Tibial artery (tissue), 4 donors: ENCODE measurements around the gene GYG2.
A peak's percentile ranks its signal among the peaks of the same experiment; 100 is the strongest.
"Not testable (repeated sequence)": the region's sequence is repeated elsewhere in the genome, so short reads cannot be mapped to it uniquely, and the experiment has no call there.

ENCODE experiments used
- DNase-seq, 2 donors: peaks; one replicate each; pipeline ENCODE4 v3.0.0-alpha.2; 2019
- H3K27ac ChIP-seq, 2 donors: fragments of 200-600 bp; sonication (generic) in 1 of 2; 1 replicate in 1 of 2; 2 replicates in 1 of 2; pipeline ENCODE4 v1.5.1; 2018 to 2019; ENCODE audit warnings: mild to moderate bottlenecking in 1 of 2
- H3K27me3 ChIP-seq, 2 donors: fragments of 200-600 bp; sonication (generic) in 1 of 2; one replicate each; pipeline versions ENCODE4 v1.5.1 to v1.6.0; 2016 to 2019
- H3K36me3 ChIP-seq, 3 donors: fragments of 200-600 bp; sonication (generic) in 2 of 3; one replicate each; pipeline ENCODE4 v1.5.1; 2016 to 2019; ENCODE audit warnings: mild to moderate bottlenecking in 2 of 3
- H3K4me1 ChIP-seq, 4 donors: fragments of 200-600 bp; sonication (generic) in 2 of 4; 1 replicate in 3 of 4; 2 replicates in 1 of 4; pipeline ENCODE4 v1.5.1; 2016 to 2019
- H3K4me3 ChIP-seq, 2 donors: fragments of 200-600 bp; sonication (generic) in 1 of 2; 1 replicate in 1 of 2; 2 replicates in 1 of 2; pipeline ENCODE4 v1.5.1; 2018 to 2019; ENCODE audit warnings: mild to moderate bottlenecking in 2 of 2
- H3K9me3 ChIP-seq, 3 donors: fragments of 200-600 bp; sonication (generic) in 1 of 3; one replicate each; pipeline ENCODE4 v1.5.1; 2016 to 2019
- CTCF ChIP-seq, 2 experiments: fragments of 200-600 bp in 1 of 2; fragments of 450-650 bp in 1 of 2; IDR thresholded peaks; one replicate each; pipeline ENCODE4 v1.5.1; 2017 to 2019; ENCODE audit warnings: antibody characterized with exemption in 2 of 2, mild to moderate bottlenecking in 1 of 2, moderate library complexity in 1 of 2
- intact Hi-C: fragments of 100-400 bp; cut with DNase I; formaldehyde crosslinking; loops from one replicate; pipeline ENCODE4 v1.15.0; 2023; ENCODE audit warnings: low total_unique reads

The GYG2 gene

GRCh38 chrX:2794336-2794735 lies 34.4 kb upstream of the GYG2 start:
- intact Hi-C loops: no loop called here
- H3K4me1 ChIP-seq: no peaks in the 10 kb centered on the region
- no peak for DNase-seq
- no peaks in the 10 kb centered on the region for H3K9me3 ChIP-seq
- no peak overlapping the region for H3K4me3 ChIP-seq
- H3K27me3 ChIP-seq: no peaks in the 10 kb centered on the region
- no peak overlapping the region for H3K27ac ChIP-seq
- no peaks in the 10 kb centered on the region for H3K36me3 ChIP-seq
- TF ChIP-seq CTCF (IDR thresholded peaks at IDR 0.05): no peak

GRCh38 chrX:2796808-2797207 lies 31.9 kb upstream of the GYG2 start:
- H3K9me3 ChIP-seq, H3K27ac ChIP-seq, H3K27me3 ChIP-seq, H3K4me1 ChIP-seq, DNase-seq, H3K36me3 ChIP-seq, H3K4me3 ChIP-seq, intact Hi-C loops: not testable (repeated sequence)

GRCh38 chrX:2799369-2799768 lies 29.4 kb upstream of the GYG2 start:
- Histone ChIP-seq H3K9me3 (no peaks in the 10 kb centered on the region), H3K36me3 (no peaks in the 10 kb centered on the region), H3K4me1 (no peaks in the 10 kb centered on the region), H3K4me3 (no peak overlapping the region), H3K27me3 (no peaks in the 10 kb centered on the region), H3K27ac (no peak overlapping the region)
- no peak for DNase-seq
- intact Hi-C loops: no loop called here
- TF ChIP-seq CTCF (IDR thresholded peaks at IDR 0.05): no peak

GRCh38 chrX:2799980-2800379 lies 28.8 kb upstream of the GYG2 start:
- intact Hi-C loops, H3K9me3 ChIP-seq, H3K36me3 ChIP-seq: not testable (repeated sequence)

GRCh38 chrX:2801223-2801622 lies 27.5 kb upstream of the GYG2 start:
- TF ChIP-seq CTCF (IDR thresholded peaks at IDR 0.05): no peak
- no peaks in the 10 kb centered on the region for H3K9me3 ChIP-seq
- H3K27ac ChIP-seq: no peak overlapping the region
- intact Hi-C loops: no loop called here
- H3K36me3 ChIP-seq: no peaks in the 10 kb centered on the region
- no peaks in the 10 kb centered on the region for H3K27me3 ChIP-seq
- DNase-seq: no peak
- peaks cover 0 to 6% (median 0%) of the 10 kb centered on the region in 4 donors for H3K4me1 ChIP-seq
- no peak overlapping the region for H3K4me3 ChIP-seq

More at GRCh38 chrX:2799980-2800379, 28.8 kb upstream of the GYG2 start:
- DNase-seq, H3K4me3 ChIP-seq, H3K27me3 ChIP-seq, H3K27ac ChIP-seq, H3K4me1 ChIP-seq: not testable (repeated sequence)

- H3K9me3 ChIP-seq, DNase-seq, H3K4me1 ChIP-seq, H3K4me3 ChIP-seq, H3K27ac ChIP-seq, H3K36me3 ChIP-seq, intact Hi-C loops, H3K27me3 ChIP-seq: not testable (repeated sequence)
These were observed 26.2 kb upstream of the GYG2 start for GRCh38 chrX:2802376-2803090.

GRCh38 chrX:2803486-2803885 lies 25.2 kb upstream of the GYG2 start:
- H3K4me3 ChIP-seq, intact Hi-C loops, H3K27me3 ChIP-seq, H3K36me3 ChIP-seq, H3K4me1 ChIP-seq, DNase-seq, H3K9me3 ChIP-seq, H3K27ac ChIP-seq: not testable (repeated sequence)

- intact Hi-C loops, H3K4me1 ChIP-seq, DNase-seq, H3K36me3 ChIP-seq, H3K9me3 ChIP-seq, H3K27me3 ChIP-seq, H3K4me3 ChIP-seq: not testable (repeated sequence)
- H3K27ac ChIP-seq: peak overlapping the region; percentile 47 to 59
These were observed 24.5 kb upstream of the GYG2 start for GRCh38 chrX:2804106-2804843.

GRCh38 chrX:2804858-2805257 lies 23.9 kb upstream of the GYG2 start:
- H3K27me3 ChIP-seq, H3K36me3 ChIP-seq, H3K4me3 ChIP-seq, H3K9me3 ChIP-seq, H3K4me1 ChIP-seq: not testable (repeated sequence)
- DNase-seq: peak; percentile 59 to 83
- H3K27ac ChIP-seq: peak overlapping the region; percentile 59 to 65
- intact Hi-C loops: loop anchor here (5.0 kb wide), 1 partner anchor 163 kb away; no protein-coding TSS in a partner anchor
